Panc1 (cell line): ENCODE data around the gene NR2C2. TPM values are rescaled to one million over a fixed set of nuclear protein-coding genes. Genes with fewer than 3 reads are reported as not detected.
A peak's percentile ranks its signal among the peaks of the same experiment; 100 is the strongest.

Experiments
- ATAC-seq: fragments of 200-7000 bp; cut with Tn5 transposase; 2 replicates; pipeline ENCODE4 v1.9.1; 2020; ENCODE audit warnings: mild to moderate bottlenecking, moderate library complexity
- BruUV-seq: library from RNA; stranded (reverse); fragments of 400-500 nt; replicated peaks from 2 replicates; lab custom pipeline; 2021; lab: Mats Ljungman, UMichigan
- CTCF ChIA-PET: fragments of 300-600 bp; sonication (Branson Sonifier 250); formaldehyde crosslinking; loops from one replicate; lab custom pipeline; 2022; ENCODE audit warnings: antibody characterized with exemption; lab: Charles Lee
- POLR2A ChIA-PET: fragments of 300-600 bp; sonication (Branson Sonifier 250); formaldehyde crosslinking; loops from one replicate; lab custom pipeline; 2022; ENCODE audit warnings: antibody characterized with exemption; lab: Charles Lee
- DNase-seq: peaks from one replicate; pipeline ENCODE4 v3.0.0-alpha.2; 2010; ENCODE audit warnings: low read depth, low spot score
- H3K27ac ChIP-seq: 2 replicates; pipeline ENCODE4 v1.5.1; 2011; ENCODE audit warnings: mild to moderate bottlenecking, low read length, inconsistent platforms
- H3K27me3 ChIP-seq: fragments of 200-500 bp; sonication (Bioruptor generic); 2 replicates; pipeline ENCODE4 v1.6.0; 2014; ENCODE audit warnings: low read length, inconsistent platforms; ENCODE audit not compliant: control insufficient read depth, insufficient read depth
- H3K36me3 ChIP-seq: fragments of 200-500 bp; sonication (Bioruptor generic); 2 replicates; pipeline ENCODE4 v1.5.1; 2014; ENCODE audit warnings: inconsistent platforms, mild to moderate bottlenecking, low read length, moderate library complexity; ENCODE audit not compliant: control insufficient read depth, insufficient read depth
- H3K4me1 ChIP-seq: 2 replicates; pipeline ENCODE4 v1.5.1; 2011; ENCODE audit warnings: inconsistent platforms, mild to moderate bottlenecking, low read length, moderate library complexity; ENCODE audit not compliant: control insufficient read depth, insufficient read depth
- H3K4me3 ChIP-seq, 2 experiments: 2 replicates each; pipeline ENCODE4 v1.5.1; 2011 to 2012; ENCODE audit warnings: low read depth in 2 of 2, low read length in 2 of 2, mild to moderate bottlenecking in 2 of 2, inconsistent platforms in 1 of 2, moderate library complexity in 1 of 2
- H3K9me3 ChIP-seq: fragments of 200-500 bp; sonication (Bioruptor generic); 2 replicates; pipeline ENCODE4 v1.5.1; 2014; ENCODE audit warnings: low read depth, mild to moderate bottlenecking, inconsistent platforms, low read length, moderate library complexity; ENCODE audit not compliant: control insufficient read depth, insufficient read depth
- CTCF ChIP-seq: fragments of 450-650 bp; IDR thresholded peaks from 2 replicates; pipeline ENCODE4 v1.5.1; 2017; ENCODE audit warnings: mild to moderate bottlenecking
- POLR2AphosphoS5 ChIP-seq: IDR thresholded peaks from 2 replicates; pipeline ENCODE4 v1.6.1; 2012; ENCODE audit warnings: mild to moderate bottlenecking, low read depth, low read length, moderate library complexity
- REST ChIP-seq, 2 experiments: IDR thresholded peaks; 2 replicates each; pipeline ENCODE4 v1.6.1; 2011 to 2012; ENCODE audit warnings: low read depth in 2 of 2, control low read depth in 1 of 2, low read length in 1 of 2, mild to moderate bottlenecking in 1 of 2, moderate library complexity in 1 of 2; ENCODE audit not compliant: insufficient read depth in 1 of 2
- SIN3A ChIP-seq: IDR thresholded peaks from 2 replicates; pipeline ENCODE4 v1.6.1; 2012; ENCODE audit warnings: low read depth, mild to moderate bottlenecking, low read length, moderate library complexity, borderline replicate concordance; ENCODE audit not compliant: insufficient read depth
- TCF7L2 ChIP-seq: IDR thresholded peaks from 2 replicates; pipeline ENCODE4 v1.6.1; 2011; ENCODE audit warnings: mild to moderate bottlenecking, low read depth, low read length, inconsistent platforms
- in situ Hi-C: cut with HindIII; loops from 2 replicates; pipeline ENCODE4 v1.10.0; 2016; ENCODE audit warnings: low sequenced_read_pairs, low pct_unique_long_range_greater_than_20kb
- intact Hi-C: fragments of 100-400 bp; cut with micrococcal nuclease; formaldehyde crosslinking; loops from one replicate; pipeline ENCODE4 v1.10.0; 2022; ENCODE audit not compliant: unreplicated experiment
- total RNA-seq: library from RNA; stranded (reverse); gene quantifications from one replicate; pipeline ENCODE4 v1.2.1, GENCODE V29; 2021; ENCODE audit not compliant: unreplicated experiment

NR2C2 gene
- total RNA-seq, 1 experiment from 2014 or later = 30.6 TPM

- CTCF ChIA-PET = no interaction called here
- no peak for ATAC-seq
- BruUV-seq = no TSS peak
- POLR2A ChIA-PET = no interaction called here
- H3K4me3 ChIP-seq = no peak overlapping the region
- peaks cover 4% of the 10 kb centered on the region; the same call in 1 of the 2 replicates for H3K4me1 ChIP-seq
- no peak for DNase-seq
- H3K27ac ChIP-seq = no peak overlapping the region
- peaks cover 2% of the 10 kb centered on the region; the same call in 1 of the 2 replicates for H3K36me3 ChIP-seq
- no peaks in the 10 kb centered on the region for H3K27me3 ChIP-seq
- in situ Hi-C loops (no loop called here), intact Hi-C loops (no loop called here)
- H3K9me3 ChIP-seq = no peaks in the 10 kb centered on the region
- no peak for TF ChIP-seq REST (IDR thresholded peaks at IDR 0.05; ENCODE audit: insufficient read depth in 1 of 2, low read depth in 2 of 2, low read length in 1 of 2)
- TF ChIP-seq SIN3A = no peak
- TF ChIP-seq TCF7L2 = no peak
- no peak for TF ChIP-seq POLR2AphosphoS5
- TF ChIP-seq CTCF = no peak
Measured at GRCh38 chr3:14943042-14943441, 4.3 kb upstream of the NR2C2 start.

GRCh38 chr3:14946236-14946635, 1.1 kb upstream of the NR2C2 start:
- intact Hi-C loops (no loop called here), in situ Hi-C loops (no loop called here)
- ChIA-PET POLR2A (no interaction called here), CTCF (no interaction called here)
- ATAC-seq (no peak), DNase-seq (no peak)
- no peak for TF ChIP-seq CTCF
- no peak for TF ChIP-seq TCF7L2
- TF ChIP-seq SIN3A = no peak
- no peak for TF ChIP-seq REST (IDR thresholded peaks at IDR 0.05; ENCODE audit: insufficient read depth in 1 of 2, low read depth in 2 of 2, low read length in 1 of 2)
- no peak for TF ChIP-seq POLR2AphosphoS5
- Histone ChIP-seq H3K4me1 (peaks cover 16% of the 10 kb centered on the region), H3K4me3 (peak overlapping the region; percentile 80 to 89), H3K27ac (peak overlapping the region; percentile 88), H3K36me3 (peaks cover 5% of the 10 kb centered on the region; the same call in 1 of the 2 replicates), H3K27me3 (no peaks in the 10 kb centered on the region), H3K9me3 (no peaks in the 10 kb centered on the region)
- no TSS peak for BruUV-seq
